Spleen (tissue), 7 donors: ENCODE results near the gene SLC4A2.
A peak's percentile ranks its signal among the peaks of the same experiment; 100 is the strongest.

Experiments
- CTCF ChIP-seq, 11 experiments: fragments of 200-600 bp in 7 of 11; fragments of 450-650 bp in 4 of 11; sonication (generic) in 4 of 11; IDR thresholded peaks in 8 of 11; conservative IDR thresholded peaks in 3 of 11; 1 replicate in 7 of 11; 2 replicates in 4 of 11; pipeline versions ENCODE4 v1.4.0 to v1.8.0; 2016 to 2021; ENCODE audit warnings: antibody characterized with exemption in 11 of 11, inconsistent platforms in 4 of 11, mild to moderate bottlenecking in 1 of 11
- POLR2A ChIP-seq, 3 donors: fragments of 450-650 bp; IDR thresholded peaks; one replicate each; pipeline ENCODE4 v1.5.1; 2017; ENCODE audit warnings: antibody characterized with exemption in 3 of 3, mild to moderate bottlenecking in 1 of 3
- POLR2AphosphoS5 ChIP-seq, 3 donors: sonication (generic); formaldehyde crosslinking; IDR thresholded peaks; one replicate each; pipeline ENCODE4 v1.5.1; 2017; ENCODE audit warnings: antibody characterized with exemption in 3 of 3
- donor health status: DM: no; HTN: no; CAD: no; lungs with moderate emphysema.
- donor health status: DM: no; HTN: no; CAD: no.
- donor health status: DM: no; HTN: no; CAD: no.

GRCh38 chr7:151010307-151011096 lies 48.9 kb upstream of the SLC4A2 start:
- TF ChIP-seq CTCF (IDR thresholded peaks at IDR 0.05 in 8 of 11, conservative IDR thresholded peaks at IDR 0.05 in 3 of 11) (no peak), POLR2AphosphoS5 (IDR thresholded peaks at IDR 0.05) (peak; percentile 50 to 73 (median 69)), POLR2A (IDR thresholded peaks at IDR 0.05) (no peak)
